ENCODE results near the gene PHLDB1. TPM values are rescaled to one million over a fixed set of nuclear protein-coding genes. Genes with fewer than 3 reads are reported as not detected.

Gene PHLDB1
- polyA plus RNA-seq, 1 donor (not counting 4 experiments of a cell fraction or from before 2014, with no cell fraction given) = 35.0 TPM

DNA sequence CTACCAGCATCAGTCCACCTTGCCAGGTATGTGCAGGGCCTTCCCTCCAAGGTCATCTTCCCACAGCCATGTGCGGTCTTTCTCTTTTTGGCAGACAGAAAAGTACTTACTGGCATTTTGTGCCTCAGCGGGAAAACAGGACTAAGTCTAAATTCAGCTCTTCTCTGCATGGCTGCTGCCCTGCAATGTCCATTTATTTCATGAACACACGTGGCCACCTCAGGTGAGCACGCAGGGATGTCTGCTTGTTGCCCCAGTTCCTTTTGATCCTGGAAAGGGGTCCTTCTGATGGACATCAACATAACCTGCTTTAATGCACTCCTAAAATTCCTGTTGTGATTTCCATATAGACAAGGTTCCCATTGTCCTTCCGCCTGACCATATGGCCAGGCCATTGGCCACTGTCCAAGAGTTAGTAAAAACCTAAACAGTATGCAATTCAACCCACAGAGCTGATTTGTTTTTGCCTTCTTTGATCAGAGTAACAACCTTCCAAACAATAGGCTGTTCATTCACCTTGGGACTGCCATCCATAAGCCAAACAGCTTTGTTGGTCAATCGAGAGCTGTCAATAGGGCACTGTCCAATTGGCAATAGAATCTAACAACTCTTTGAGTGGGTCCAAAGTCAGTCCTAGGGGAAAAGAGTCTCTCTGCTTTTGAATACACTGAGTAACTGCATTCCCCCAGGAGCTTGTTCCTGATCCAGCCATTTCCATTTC, 66.1 kb downstream of the PHLDB1 start:
- no peak for FAIRE-seq

DNA sequence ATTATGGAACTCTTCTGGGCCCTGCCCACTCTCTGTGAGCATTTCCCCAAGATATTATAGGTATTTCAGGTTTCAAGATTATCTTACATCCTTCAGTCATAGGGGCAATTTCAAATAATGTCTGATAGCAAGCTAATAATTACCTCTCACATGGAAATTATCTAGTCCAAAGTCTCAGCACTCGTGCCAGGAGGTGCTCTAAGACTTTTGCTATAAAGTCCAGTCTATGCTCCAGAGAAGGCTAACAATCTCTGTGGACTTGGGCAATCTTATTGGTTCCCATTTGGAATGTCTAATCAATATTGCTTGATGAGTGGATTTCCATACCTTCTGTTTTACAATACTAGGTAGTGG, 66.6 kb downstream of the PHLDB1 start:
- H3K4me3 ChIP-seq (ENCODE audit: control insufficient read depth in 2 of 3, extremely low read depth in 1 of 3, insufficient read depth in 2 of 3, low read depth in 1 of 3, low read length in 3 of 3) = no peak overlapping the region
- H3K9me3 ChIP-seq (ENCODE audit: control insufficient read depth, low read depth, low read length) = peaks cover 2% of the 10 kb centered on the region
- H3K4me1 ChIP-seq (ENCODE audit: control insufficient read depth, extremely low read depth, insufficient read depth, low read length) = peaks cover under 1% of the 10 kb centered on the region

More for the DNA sequence above, 66.1 kb downstream of the PHLDB1 start:
- TF ChIP-seq EZH2 (IDR thresholded peaks at IDR 0.05; ENCODE audit: low read length) = no peak
- TF ChIP-seq, protein P1, sequence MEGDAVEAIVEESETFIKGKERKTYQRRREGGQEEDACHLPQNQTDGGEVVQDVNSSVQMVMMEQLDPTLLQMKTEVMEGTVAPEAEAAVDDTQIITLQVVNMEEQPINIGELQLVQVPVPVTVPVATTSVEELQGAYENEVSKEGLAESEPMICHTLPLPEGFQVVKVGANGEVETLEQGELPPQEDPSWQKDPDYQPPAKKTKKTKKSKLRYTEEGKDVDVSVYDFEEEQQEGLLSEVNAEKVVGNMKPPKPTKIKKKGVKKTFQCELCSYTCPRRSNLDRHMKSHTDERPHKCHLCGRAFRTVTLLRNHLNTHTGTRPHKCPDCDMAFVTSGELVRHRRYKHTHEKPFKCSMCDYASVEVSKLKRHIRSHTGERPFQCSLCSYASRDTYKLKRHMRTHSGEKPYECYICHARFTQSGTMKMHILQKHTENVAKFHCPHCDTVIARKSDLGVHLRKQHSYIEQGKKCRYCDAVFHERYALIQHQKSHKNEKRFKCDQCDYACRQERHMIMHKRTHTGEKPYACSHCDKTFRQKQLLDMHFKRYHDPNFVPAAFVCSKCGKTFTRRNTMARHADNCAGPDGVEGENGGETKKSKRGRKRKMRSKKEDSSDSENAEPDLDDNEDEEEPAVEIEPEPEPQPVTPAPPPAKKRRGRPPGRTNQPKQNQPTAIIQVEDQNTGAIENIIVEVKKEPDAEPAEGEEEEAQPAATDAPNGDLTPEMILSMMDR (optimal IDR thresholded peaks at IDR 0.05 in 1 of 3, IDR thresholded peaks at IDR 0.05 in 1 of 3, conservative IDR thresholded peaks at IDR 0.05 in 1 of 3; ENCODE audit: extremely low read depth in 1 of 3, insufficient read depth in 2 of 3, low read length in 3 of 3) = no peak
- Histone ChIP-seq H3K27me3 (ENCODE audit: control insufficient read depth, extremely low read depth, insufficient read depth, low read length) (no peaks in the 10 kb centered on the region), H3K36me3 (ENCODE audit: control insufficient read depth in 2 of 2, extremely low read depth in 1 of 2, insufficient read depth in 2 of 2, low read length in 2 of 2) (no peaks in the 10 kb centered on the region), H3K27ac (ENCODE audit: control insufficient read depth, insufficient read depth, low read length) (no peak overlapping the region), H2AFZ (ENCODE audit: control insufficient read depth, low read length) (no peak overlapping the region), H4K20me1 (ENCODE audit: control insufficient read depth, extremely low read depth, insufficient read depth, low read length) (no peaks in the 10 kb centered on the region), H3K4me2 (ENCODE audit: control insufficient read depth, extremely low read depth, insufficient read depth, low read depth, low read length) (no peak overlapping the region), H3K9me1 (ENCODE audit: control insufficient read depth, extremely low read depth, insufficient read depth, low read length) (no peaks in the 10 kb centered on the region), H3K4me3 (ENCODE audit: control insufficient read depth in 2 of 3, extremely low read depth in 1 of 3, insufficient read depth in 2 of 3, low read depth in 1 of 3, low read length in 3 of 3) (no peak overlapping the region), H3K79me2 (ENCODE audit: control insufficient read depth, insufficient read depth, low read length) (no peaks in the 10 kb centered on the region), H3K9me3 (ENCODE audit: control insufficient read depth, low read depth, low read length) (peaks cover 2% of the 10 kb centered on the region), H3K4me1 (ENCODE audit: control insufficient read depth, extremely low read depth, insufficient read depth, low read length) (no peaks in the 10 kb centered on the region), H3K9ac (ENCODE audit: control insufficient read depth, extremely low read depth, insufficient read depth, low read length) (no peak overlapping the region)
- dilution Hi-C loops (cut with MboI; ENCODE audit: extremely low pct_ligation_motif_present, low sequenced_read_pairs) = no loop called here
- DNase-seq (ENCODE audit: low read depth, low spot score) = no peak

More for the DNA sequence above, 66.6 kb downstream of the PHLDB1 start:
- dilution Hi-C loops (cut with MboI; ENCODE audit: extremely low pct_ligation_motif_present, low sequenced_read_pairs) = no loop called here
- Histone ChIP-seq H3K36me3 (ENCODE audit: control insufficient read depth in 2 of 2, extremely low read depth in 1 of 2, insufficient read depth in 2 of 2, low read length in 2 of 2) (no peaks in the 10 kb centered on the region), H3K27ac (ENCODE audit: control insufficient read depth, insufficient read depth, low read length) (no peak overlapping the region), H2AFZ (ENCODE audit: control insufficient read depth, low read length) (no peak overlapping the region), H3K4me2 (ENCODE audit: control insufficient read depth, extremely low read depth, insufficient read depth, low read depth, low read length) (no peak overlapping the region), H3K9ac (ENCODE audit: control insufficient read depth, extremely low read depth, insufficient read depth, low read length) (no peak overlapping the region), H3K27me3 (ENCODE audit: control insufficient read depth, extremely low read depth, insufficient read depth, low read length) (no peaks in the 10 kb centered on the region), H4K20me1 (ENCODE audit: control insufficient read depth, extremely low read depth, insufficient read depth, low read length) (no peaks in the 10 kb centered on the region), H3K9me1 (ENCODE audit: control insufficient read depth, extremely low read depth, insufficient read depth, low read length) (no peaks in the 10 kb centered on the region), H3K79me2 (ENCODE audit: control insufficient read depth, insufficient read depth, low read length) (no peaks in the 10 kb centered on the region)
- TF ChIP-seq, protein P1 (optimal IDR thresholded peaks at IDR 0.05 in 1 of 3, IDR thresholded peaks at IDR 0.05 in 1 of 3, conservative IDR thresholded peaks at IDR 0.05 in 1 of 3; ENCODE audit: extremely low read depth in 1 of 3, insufficient read depth in 2 of 3, low read length in 3 of 3) = no peak
- TF ChIP-seq EZH2 (IDR thresholded peaks at IDR 0.05; ENCODE audit: low read length) = no peak
- DNase-seq (ENCODE audit: low read depth, low spot score) = no peak
- FAIRE-seq = no peak

Measured in keratinocyte (primary cell).